PC-9 (cell line): ENCODE data around the gene PTOV1. TPM values are rescaled to one million over a fixed set of nuclear protein-coding genes. Genes with fewer than 3 reads are reported as not detected.

Experiments used
- BruUV-seq: library from RNA; stranded (reverse); fragments of 400-500 nt; replicated peaks from 2 replicates; lab custom pipeline; 2021; lab: Mats Ljungman, UMichigan
- CTCF ChIA-PET: fragments of 300-600 bp; sonication (Branson Sonifier 250); formaldehyde crosslinking; loops from one replicate; lab custom pipeline; 2022; ENCODE audit warnings: antibody characterized with exemption; lab: Charles Lee
- POLR2A ChIA-PET: fragments of 300-600 bp; sonication (Branson Sonifier 250); formaldehyde crosslinking; loops from one replicate; lab custom pipeline; 2022; ENCODE audit warnings: antibody characterized with exemption; ENCODE audit not compliant: unreplicated experiment; lab: Charles Lee
- DNase-seq, 2 experiments: peaks; one replicate each; pipeline versions ENCODE4 v3.0.0 to v3.0.0-alpha.2; 2015 to 2022; ENCODE audit warnings: mixed read lengths in 1 of 2
- H2AFZ ChIP-seq: fragments of 200-600 bp; sonication (generic); 2 replicates; pipeline ENCODE4 v1.8.1; 2017; ENCODE audit warnings: antibody characterized with exemption
- H3F3A ChIP-seq: fragments of 200-600 bp; sonication (generic); 2 replicates; pipeline ENCODE4 v1.8.1; 2017; ENCODE audit warnings: antibody characterized with exemption, mild to moderate bottlenecking, low read depth; ENCODE audit not compliant: insufficient read depth
- H3K27ac ChIP-seq: fragments of 200-600 bp; sonication (generic); 2 replicates; pipeline ENCODE4 v1.6.1; 2016; ENCODE audit warnings: mixed run types
- H3K27me3 ChIP-seq: fragments of 200-600 bp; sonication (generic); 2 replicates; pipeline ENCODE4 v1.6.1; 2016; ENCODE audit warnings: low read depth, mixed run types; ENCODE audit not compliant: insufficient read depth
- H3K36me3 ChIP-seq: fragments of 200-600 bp; sonication (generic); 2 replicates; pipeline ENCODE4 v1.6.1; 2016; ENCODE audit warnings: low read depth, mixed run types
- H3K4me1 ChIP-seq: fragments of 200-600 bp; sonication (generic); replicated peaks from 2 replicates; pipeline ENCODE4 v1.6.1; 2016; ENCODE audit warnings: mixed run types; ENCODE audit not compliant: insufficient read depth
- H3K4me2 ChIP-seq: fragments of 200-600 bp; sonication (generic); 2 replicates; pipeline ENCODE4 v1.6.1; 2017; ENCODE audit warnings: mixed run types
- H3K4me3 ChIP-seq: fragments of 200-600 bp; sonication (generic); 2 replicates; pipeline ENCODE4 v1.6.1; 2016; ENCODE audit warnings: mixed run types
- H3K79me2 ChIP-seq: fragments of 200-600 bp; sonication (generic); 2 replicates; pipeline ENCODE4 v1.6.1; 2017; ENCODE audit warnings: low read depth, mixed run types
- H3K9me2 ChIP-seq: fragments of 200-600 bp; sonication (generic); 2 replicates; pipeline ENCODE4 v1.8.1; 2017; ENCODE audit warnings: mild to moderate bottlenecking; ENCODE audit not compliant: insufficient read depth
- H3K9me3 ChIP-seq: fragments of 200-600 bp; sonication (generic); 2 replicates; pipeline ENCODE4 v1.8.1; 2016; ENCODE audit warnings: low read depth; ENCODE audit not compliant: insufficient read depth
- H4K20me1 ChIP-seq: fragments of 200-600 bp; sonication (generic); 2 replicates; pipeline ENCODE4 v1.8.1; 2017; ENCODE audit not compliant: insufficient read depth
- CTCF ChIP-seq: fragments of 200-600 bp; sonication (generic); conservative IDR thresholded peaks from 2 replicates; pipeline ENCODE4 v1.6.1; 2017; ENCODE audit warnings: mixed run types, antibody characterized with exemption, mild to moderate bottlenecking, moderate library complexity
- EZH2 ChIP-seq: fragments of 200-600 bp; sonication (generic); IDR thresholded peaks from 2 replicates; pipeline ENCODE4 v1.8.0; 2017; ENCODE audit warnings: antibody characterized with exemption, low read depth
- intact Hi-C: fragments of 100-400 bp; cut with micrococcal nuclease; formaldehyde crosslinking; loops from one replicate; pipeline ENCODE4 v1.10.0; 2022; ENCODE audit not compliant: unreplicated experiment
- total RNA-seq: library from RNA; stranded (reverse); gene quantifications from 2 replicates; pipeline ENCODE4 v1.2.3, GENCODE V29; 2021

Gene PTOV1
- total RNA-seq, 1 experiment from 2014 or later = 155 TPM

GRCh38 chr19:49833599-49833998 lies 17.4 kb upstream of the PTOV1 start:
- H4K20me1 ChIP-seq = peaks cover 13% of the 10 kb centered on the region; the same call in 1 of the 2 replicates
- DNase-seq = no peak
- H3K4me3 ChIP-seq = no peak overlapping the region
- H3K36me3 ChIP-seq = 0 out of 2 replicates have a peak, but pooled peaks cover 5% of the 10 kb centered on the region
- ChIA-PET POLR2A (no interaction called here), CTCF (no interaction called here)
- no peaks in the 10 kb centered on the region for H3K9me2 ChIP-seq
- no peak overlapping the region for H2AFZ ChIP-seq
- H3F3A ChIP-seq = no peaks in the 10 kb centered on the region
- intact Hi-C loops = no loop called here
- BruUV-seq = no TSS peak
- no peaks in the 10 kb centered on the region for H3K27me3 ChIP-seq
- H3K4me1 ChIP-seq = no peaks in the 10 kb centered on the region
- H3K79me2 ChIP-seq = no peaks in the 10 kb centered on the region
- no peak overlapping the region for H3K27ac ChIP-seq
- H3K4me2 ChIP-seq = no peak overlapping the region
- no peaks in the 10 kb centered on the region for H3K9me3 ChIP-seq
- TF ChIP-seq CTCF (no peak), EZH2 (no peak)

DNA sequence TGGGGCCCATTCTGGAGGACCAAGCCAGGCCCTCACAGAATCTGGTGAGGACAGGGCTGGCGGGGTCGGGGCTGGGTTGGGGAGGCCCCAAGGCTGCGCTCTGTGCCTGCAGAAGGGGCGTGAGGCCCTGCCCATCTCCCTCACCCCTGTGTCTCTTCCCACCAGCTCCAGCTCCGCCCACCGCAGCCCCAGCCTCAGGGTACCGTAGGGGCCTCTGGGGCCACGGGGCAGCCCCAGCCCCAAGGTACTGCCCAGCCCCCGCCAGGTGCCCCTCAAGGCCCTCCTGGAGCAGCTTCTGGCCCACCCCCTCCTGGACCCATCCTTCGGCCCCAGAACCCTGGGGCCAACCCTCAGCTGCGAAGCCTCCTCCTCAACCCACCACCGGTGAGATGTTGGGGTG lies 15.4 kb upstream of the PTOV1 start:
- no peak for DNase-seq
- no TSS peak for BruUV-seq
- Histone ChIP-seq H3K79me2 (no peaks in the 10 kb centered on the region), H3K27ac (no peak overlapping the region), H3K36me3 (peaks cover 17% of the 10 kb centered on the region), H3K9me3 (no peaks in the 10 kb centered on the region), H3K27me3 (no peaks in the 10 kb centered on the region), H3K4me1 (no peaks in the 10 kb centered on the region), H3K4me3 (no peak overlapping the region), H3F3A (peaks cover 5% of the 10 kb centered on the region), H4K20me1 (peaks cover 12% of the 10 kb centered on the region; the same call in 1 of the 2 replicates), H3K4me2 (no peak overlapping the region), H2AFZ (no peak overlapping the region), H3K9me2 (no peaks in the 10 kb centered on the region)
- ChIA-PET CTCF (no interaction called here), POLR2A (no interaction called here)
- intact Hi-C loops = no loop called here
- no peak for TF ChIP-seq CTCF
- TF ChIP-seq EZH2 = no peak

GRCh38 chr19:49836176-49837008 lies 14.6 kb upstream of the PTOV1 start:
- no peaks in the 10 kb centered on the region for H3K4me1 ChIP-seq
- no peaks in the 10 kb centered on the region for H3K79me2 ChIP-seq
- intact Hi-C loops = no loop called here
- no TSS peak for BruUV-seq
- ChIA-PET POLR2A (no interaction called here), CTCF (no interaction called here)
- H3K4me2 ChIP-seq = no peak overlapping the region
- no peak overlapping the region for H2AFZ ChIP-seq
- no peak for DNase-seq
- H4K20me1 ChIP-seq = peaks cover 8% of the 10 kb centered on the region; the same call in 1 of the 2 replicates
- peaks cover 19% of the 10 kb centered on the region for H3K36me3 ChIP-seq
- TF ChIP-seq EZH2 (no peak), CTCF (no peak)
- no peaks in the 10 kb centered on the region for H3K9me2 ChIP-seq
- no peak overlapping the region for H3K27ac ChIP-seq
- no peak overlapping the region for H3K4me3 ChIP-seq
- H3K9me3 ChIP-seq = no peaks in the 10 kb centered on the region
- peaks cover 9% of the 10 kb centered on the region for H3F3A ChIP-seq
- no peaks in the 10 kb centered on the region for H3K27me3 ChIP-seq
